Adipocyte (in vitro differentiated cells): ENCODE results near the gene ELMO2.
"Not testable (repeated sequence)": the region's sequence is repeated elsewhere in the genome, so short reads cannot be mapped to it uniquely, and the experiment has no call there.

Experiments used
- DNase-seq: peaks from one replicate; pipeline ENCODE4 v3.0.0-alpha.2; 2015; ENCODE audit warnings: low read depth
- H3K27me3 ChIP-seq: replicated peaks from 2 replicates; pipeline ENCODE4 v1.7.0; 2013; ENCODE audit warnings: mild to moderate bottlenecking, low read length, moderate library complexity; ENCODE audit not compliant: control insufficient read depth, insufficient read depth
- H3K36me3 ChIP-seq: 2 replicates; pipeline ENCODE4 v1.7.0; 2013; ENCODE audit warnings: low read length, mild to moderate bottlenecking, moderate library complexity; ENCODE audit not compliant: control insufficient read depth, insufficient read depth, severe bottlenecking
- H3K4me1 ChIP-seq: 2 replicates; pipeline ENCODE4 v1.7.0; 2013; ENCODE audit warnings: mild to moderate bottlenecking, low read length, moderate library complexity; ENCODE audit not compliant: control insufficient read depth, insufficient read depth
- H3K4me3 ChIP-seq: 2 replicates; pipeline ENCODE4 v1.7.0; 2013; ENCODE audit warnings: mild to moderate bottlenecking, low read length, moderate library complexity
- H3K9ac ChIP-seq: 2 replicates; pipeline ENCODE4 v1.7.0; 2013; ENCODE audit warnings: mild to moderate bottlenecking, low read length, moderate library complexity
- H3K9me3 ChIP-seq: 2 replicates; pipeline ENCODE4 v1.7.0; 2013; ENCODE audit warnings: mild to moderate bottlenecking, low read length, moderate library complexity; ENCODE audit not compliant: control insufficient read depth

The ELMO2 gene

GRCh38 chr20:46401478-46401860 is 4.9 kb downstream of the ELMO2 start:
- H3K9ac ChIP-seq = peak overlapping the region; percentile 89
- H3K4me1 ChIP-seq = peaks cover 53% of the 10 kb centered on the region
- peaks cover 16% of the 10 kb centered on the region for H3K36me3 ChIP-seq
- no peak for DNase-seq
- no peaks in the 10 kb centered on the region for H3K27me3 ChIP-seq
- H3K4me3 ChIP-seq = peak overlapping the region; percentile 71
- no peaks in the 10 kb centered on the region for H3K9me3 ChIP-seq

- H3K27me3 ChIP-seq = no peaks in the 10 kb centered on the region
- H3K4me3 ChIP-seq = peak overlapping the region; percentile 71
- peaks cover 21% of the 10 kb centered on the region for H3K36me3 ChIP-seq
- peak; percentile 74 for DNase-seq
- peaks cover 53% of the 10 kb centered on the region for H3K4me1 ChIP-seq
- no peaks in the 10 kb centered on the region for H3K9me3 ChIP-seq
- peak overlapping the region; percentile 89 for H3K9ac ChIP-seq
Observed at GRCh38 chr20:46400828-46401477, 5.5 kb downstream of the ELMO2 start.

GRCh38 chr20:46400253-46400652 is 6.2 kb downstream of the ELMO2 start:
- peak; percentile 91 for DNase-seq
- H3K4me1 ChIP-seq = peaks cover 53% of the 10 kb centered on the region
- no peaks in the 10 kb centered on the region for H3K27me3 ChIP-seq
- peak overlapping the region; percentile 89 for H3K9ac ChIP-seq
- H3K9me3 ChIP-seq = no peaks in the 10 kb centered on the region
- H3K36me3 ChIP-seq = peaks cover 28% of the 10 kb centered on the region
- peak overlapping the region; percentile 71 for H3K4me3 ChIP-seq

- peaks cover 47% of the 10 kb centered on the region for H3K4me1 ChIP-seq
- H3K4me3 ChIP-seq = peak overlapping the region; percentile 71
- H3K27me3 ChIP-seq = no peaks in the 10 kb centered on the region
- H3K9ac ChIP-seq = peak overlapping the region; percentile 89
- no peak for DNase-seq
- peaks cover 36% of the 10 kb centered on the region for H3K36me3 ChIP-seq
- H3K9me3 ChIP-seq = no peaks in the 10 kb centered on the region
Observed at GRCh38 chr20:46399401-46399800, 7.0 kb downstream of the ELMO2 start.

- H3K36me3 ChIP-seq = peaks cover 40% of the 10 kb centered on the region
- H3K4me1 ChIP-seq = peaks cover 47% of the 10 kb centered on the region
- H3K9ac ChIP-seq = peak overlapping the region; percentile 89
- DNase-seq = no peak
- no peak overlapping the region for H3K4me3 ChIP-seq
- no peaks in the 10 kb centered on the region for H3K27me3 ChIP-seq
- H3K9me3 ChIP-seq = no peaks in the 10 kb centered on the region
Observed at GRCh38 chr20:46398963-46399362, 7.5 kb downstream of the ELMO2 start.

DNA sequence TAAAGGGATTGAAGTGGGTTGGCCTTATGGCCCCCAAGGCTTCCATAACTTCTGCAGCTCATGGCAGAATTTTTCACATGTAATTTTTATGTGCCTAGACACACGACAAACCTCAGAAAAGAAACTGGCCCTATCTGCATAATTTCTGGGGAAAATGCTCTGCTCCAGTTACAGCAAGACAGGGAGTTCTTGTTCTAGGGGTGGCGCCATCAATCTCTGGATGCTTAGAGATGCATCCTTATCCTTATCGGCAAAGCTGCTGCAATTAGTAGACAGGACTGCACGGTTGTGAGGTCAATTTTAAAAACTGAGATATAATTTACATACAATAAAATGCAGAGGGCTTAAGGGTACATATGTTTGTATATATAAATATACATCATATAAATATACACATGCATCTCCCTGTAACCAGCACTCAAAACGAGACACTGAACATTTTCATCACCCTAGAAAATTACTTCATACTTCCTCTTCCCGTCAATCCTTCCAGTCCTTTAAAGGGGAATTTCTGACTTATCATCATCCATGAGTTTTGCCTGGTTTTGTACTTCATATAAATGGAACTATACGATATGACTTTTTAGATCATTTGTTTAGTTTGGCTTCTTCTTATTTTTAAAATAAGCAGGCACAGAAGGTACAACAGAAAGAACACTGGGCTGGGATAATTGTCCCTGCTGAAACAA is 10.2 kb downstream of the ELMO2 start:
- Histone ChIP-seq H3K36me3 (peaks cover 68% of the 10 kb centered on the region), H3K4me1 (peaks cover 23% of the 10 kb centered on the region), H3K9ac (no peak overlapping the region), H3K4me3 (no peak overlapping the region), H3K9me3 (no peaks in the 10 kb centered on the region), H3K27me3 (no peaks in the 10 kb centered on the region)
- no peak for DNase-seq

DNA sequence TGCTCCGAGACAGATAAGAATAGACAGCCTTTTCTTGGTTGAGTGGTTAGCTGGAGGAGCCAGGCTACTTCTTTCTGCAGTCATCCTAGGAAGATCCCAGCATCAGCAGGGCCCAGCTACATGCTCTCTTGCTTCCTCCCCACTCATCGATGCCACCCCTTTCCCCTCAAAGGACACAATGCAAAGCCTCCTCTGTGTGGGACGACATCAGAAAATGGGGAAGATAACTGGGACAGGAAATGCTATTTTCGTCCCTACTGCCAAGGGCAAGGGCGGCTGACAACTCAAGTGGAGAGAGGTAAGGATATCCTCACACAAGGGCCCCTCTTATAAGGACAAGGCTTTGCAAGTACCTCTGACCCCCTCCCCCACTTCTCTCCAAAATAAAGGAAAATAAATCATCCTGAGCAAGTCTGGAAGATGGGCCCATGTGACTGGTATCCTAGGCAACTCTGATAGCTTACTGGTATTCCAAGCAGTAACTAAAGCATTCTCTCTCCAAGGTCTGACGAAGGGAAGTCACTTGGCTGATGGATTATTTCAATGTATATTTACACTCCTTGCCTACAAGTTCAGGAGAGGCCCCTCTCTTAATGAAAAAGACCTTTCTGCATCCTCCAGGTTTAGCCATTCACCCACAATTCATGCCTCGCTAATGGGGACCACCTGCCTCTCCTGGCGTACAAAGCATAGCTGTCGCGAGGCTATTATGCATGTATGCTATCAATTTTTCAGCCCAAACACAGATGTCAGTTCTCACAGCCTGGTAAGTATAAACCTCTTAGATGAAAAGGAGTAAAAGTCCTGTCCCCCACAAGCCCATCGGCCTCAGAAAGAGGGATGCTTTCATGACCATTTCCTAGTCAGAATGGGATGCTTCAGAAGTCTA is 11.3 kb downstream of the ELMO2 start:
- Histone ChIP-seq H3K27me3 (no peaks in the 10 kb centered on the region), H3K4me3 (no peak overlapping the region), H3K9me3 (no peaks in the 10 kb centered on the region), H3K36me3 (peaks cover 79% of the 10 kb centered on the region), H3K4me1 (peaks cover 14% of the 10 kb centered on the region), H3K9ac (no peak overlapping the region)
- no peak for DNase-seq

DNA sequence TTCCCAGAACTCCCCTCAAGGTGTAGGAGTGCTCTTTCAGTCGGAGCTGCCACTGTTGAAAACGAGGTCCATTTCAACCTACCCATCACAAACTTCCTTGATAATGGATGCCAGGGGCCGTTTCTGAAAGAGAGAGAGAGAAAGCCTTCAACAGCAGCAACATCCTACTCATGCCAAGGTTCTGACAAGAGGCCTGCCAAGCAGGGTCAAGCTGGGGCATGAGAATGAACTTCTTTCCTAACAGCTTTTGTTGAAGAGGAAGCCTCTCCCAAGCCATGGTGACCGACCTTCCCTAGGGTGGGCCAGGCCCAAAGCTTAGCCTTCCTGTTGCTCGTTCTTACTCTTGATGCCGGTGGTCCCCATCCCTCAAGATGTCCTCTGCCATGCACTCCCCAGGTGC is 12.4 kb downstream of the ELMO2 start:
- Histone ChIP-seq H3K4me1 (peaks cover 3% of the 10 kb centered on the region), H3K36me3 (peaks cover 84% of the 10 kb centered on the region), H3K27me3 (no peaks in the 10 kb centered on the region), H3K9me3 (no peaks in the 10 kb centered on the region), H3K9ac (no peak overlapping the region), H3K4me3 (no peak overlapping the region)
- DNase-seq = no peak

DNA sequence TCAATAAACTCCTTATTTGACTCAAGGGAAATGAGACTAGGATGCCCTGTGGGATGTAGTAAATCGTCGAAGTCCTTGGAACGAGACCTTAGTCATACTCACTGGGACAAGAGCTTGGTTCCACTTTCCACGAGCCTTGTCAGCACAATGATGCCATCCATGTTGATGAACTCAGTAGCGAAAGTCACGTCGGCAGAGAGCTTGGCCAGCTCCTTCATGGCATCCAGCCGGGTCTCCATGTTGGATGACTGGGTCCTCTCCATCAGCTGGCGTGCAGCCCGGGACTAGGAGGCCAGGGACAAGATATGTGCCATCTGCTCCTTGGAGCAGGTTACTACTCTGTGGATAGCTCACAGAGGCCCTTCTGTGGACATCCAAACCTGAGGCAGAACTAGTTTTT is 17.5 kb downstream of the ELMO2 start:
- Histone ChIP-seq H3K9me3 (no peaks in the 10 kb centered on the region), H3K9ac (no peak overlapping the region), H3K4me3 (no peak overlapping the region), H3K36me3 (peaks cover 96% of the 10 kb centered on the region), H3K4me1 (no peaks in the 10 kb centered on the region), H3K27me3 (no peaks in the 10 kb centered on the region)
- DNase-seq = no peak

DNA sequence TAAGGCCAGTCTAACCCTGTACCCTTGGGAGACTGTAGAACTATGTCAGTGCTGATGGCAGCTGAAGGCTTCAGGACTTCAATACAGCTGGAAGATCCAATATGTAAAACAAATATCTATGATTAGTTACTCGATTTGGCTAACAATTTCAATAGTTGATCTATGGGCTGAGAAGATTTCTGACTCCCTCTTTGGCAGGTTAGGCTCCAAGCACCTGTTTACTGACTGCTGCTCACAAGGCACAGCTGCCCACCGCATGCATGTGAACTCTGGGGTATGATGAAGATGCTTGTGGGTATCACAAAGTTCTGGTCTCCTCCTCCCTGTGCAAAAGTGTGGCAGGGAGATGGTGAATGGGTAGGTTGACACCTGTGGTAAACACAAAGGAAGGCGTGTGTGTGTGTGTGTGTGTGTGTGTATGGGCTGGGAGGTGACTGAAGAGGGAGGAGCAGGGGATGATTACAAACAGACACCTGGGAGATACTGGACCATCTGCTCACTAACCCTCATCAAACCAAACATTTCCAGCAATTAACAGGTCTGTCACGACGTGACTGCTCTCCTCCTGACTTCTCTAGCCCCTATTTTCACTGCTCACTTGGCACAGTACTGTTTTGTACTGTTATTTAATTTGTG is 18.1 kb downstream of the ELMO2 start:
- no peak for DNase-seq
- Histone ChIP-seq H3K27me3 (no peaks in the 10 kb centered on the region), H3K9ac (no peak overlapping the region), H3K4me3 (no peak overlapping the region), H3K36me3 (peaks cover 96% of the 10 kb centered on the region), H3K9me3 (no peaks in the 10 kb centered on the region), H3K4me1 (no peaks in the 10 kb centered on the region)

DNA sequence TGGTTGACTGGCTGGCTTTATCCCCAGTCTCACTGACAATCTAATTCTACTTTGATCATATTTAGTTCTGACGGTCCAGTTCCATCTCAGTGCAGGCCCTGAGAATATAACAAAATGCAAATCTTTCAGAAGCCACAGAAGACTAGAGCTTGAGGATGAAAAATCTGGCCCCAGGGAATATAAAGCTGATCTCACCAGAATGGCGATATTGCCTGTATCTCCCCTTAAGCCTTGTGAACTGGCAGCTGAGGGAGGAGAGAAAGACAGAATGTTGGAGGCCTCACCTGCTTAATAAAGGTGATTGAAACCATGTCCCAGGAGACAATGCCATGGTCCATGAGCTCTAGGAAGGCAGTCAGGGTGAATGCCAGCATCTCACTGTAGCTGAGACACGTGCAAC is 19.4 kb downstream of the ELMO2 start:
- not testable (repeated sequence) for H3K27me3 ChIP-seq, H3K9me3 ChIP-seq, H3K4me1 ChIP-seq, H3K4me3 ChIP-seq, DNase-seq, H3K9ac ChIP-seq
- peaks cover 96% of the 10 kb centered on the region for H3K36me3 ChIP-seq
